ENCODE measurements around the gene SYT12. TPM values are rescaled to one million over a fixed set of nuclear protein-coding genes. Genes with fewer than 3 reads are reported as not detected.

The SYT12 gene
- total and polyA plus RNA-seq, 2 of the 8 experiments (the other 6 are each of a cell fraction or from before 2014, with no cell fraction given), result 1.4 to 3.3 TPM

DNA sequence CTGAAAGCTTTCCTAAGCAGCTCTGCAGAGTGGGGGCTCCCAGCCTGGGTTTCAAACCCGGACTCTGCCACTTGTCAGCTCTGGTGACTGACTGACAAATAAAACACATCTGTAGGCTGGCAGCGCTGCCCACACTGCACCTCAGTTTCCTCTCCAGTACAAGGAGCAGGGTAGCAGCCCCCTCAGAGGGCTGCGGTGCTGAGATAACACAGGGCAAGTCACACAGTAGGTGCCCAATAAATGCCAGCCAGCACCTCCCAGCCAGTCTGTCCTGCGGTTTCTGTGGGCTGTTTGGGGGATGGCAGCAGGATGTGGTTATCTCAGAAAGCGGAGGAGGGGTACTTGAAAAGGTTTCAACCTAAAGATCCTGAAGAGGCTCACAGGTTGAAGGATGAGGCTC, 1.5 kb downstream of the SYT12 start (continued):
- TF ChIP-seq, protein P1, sequence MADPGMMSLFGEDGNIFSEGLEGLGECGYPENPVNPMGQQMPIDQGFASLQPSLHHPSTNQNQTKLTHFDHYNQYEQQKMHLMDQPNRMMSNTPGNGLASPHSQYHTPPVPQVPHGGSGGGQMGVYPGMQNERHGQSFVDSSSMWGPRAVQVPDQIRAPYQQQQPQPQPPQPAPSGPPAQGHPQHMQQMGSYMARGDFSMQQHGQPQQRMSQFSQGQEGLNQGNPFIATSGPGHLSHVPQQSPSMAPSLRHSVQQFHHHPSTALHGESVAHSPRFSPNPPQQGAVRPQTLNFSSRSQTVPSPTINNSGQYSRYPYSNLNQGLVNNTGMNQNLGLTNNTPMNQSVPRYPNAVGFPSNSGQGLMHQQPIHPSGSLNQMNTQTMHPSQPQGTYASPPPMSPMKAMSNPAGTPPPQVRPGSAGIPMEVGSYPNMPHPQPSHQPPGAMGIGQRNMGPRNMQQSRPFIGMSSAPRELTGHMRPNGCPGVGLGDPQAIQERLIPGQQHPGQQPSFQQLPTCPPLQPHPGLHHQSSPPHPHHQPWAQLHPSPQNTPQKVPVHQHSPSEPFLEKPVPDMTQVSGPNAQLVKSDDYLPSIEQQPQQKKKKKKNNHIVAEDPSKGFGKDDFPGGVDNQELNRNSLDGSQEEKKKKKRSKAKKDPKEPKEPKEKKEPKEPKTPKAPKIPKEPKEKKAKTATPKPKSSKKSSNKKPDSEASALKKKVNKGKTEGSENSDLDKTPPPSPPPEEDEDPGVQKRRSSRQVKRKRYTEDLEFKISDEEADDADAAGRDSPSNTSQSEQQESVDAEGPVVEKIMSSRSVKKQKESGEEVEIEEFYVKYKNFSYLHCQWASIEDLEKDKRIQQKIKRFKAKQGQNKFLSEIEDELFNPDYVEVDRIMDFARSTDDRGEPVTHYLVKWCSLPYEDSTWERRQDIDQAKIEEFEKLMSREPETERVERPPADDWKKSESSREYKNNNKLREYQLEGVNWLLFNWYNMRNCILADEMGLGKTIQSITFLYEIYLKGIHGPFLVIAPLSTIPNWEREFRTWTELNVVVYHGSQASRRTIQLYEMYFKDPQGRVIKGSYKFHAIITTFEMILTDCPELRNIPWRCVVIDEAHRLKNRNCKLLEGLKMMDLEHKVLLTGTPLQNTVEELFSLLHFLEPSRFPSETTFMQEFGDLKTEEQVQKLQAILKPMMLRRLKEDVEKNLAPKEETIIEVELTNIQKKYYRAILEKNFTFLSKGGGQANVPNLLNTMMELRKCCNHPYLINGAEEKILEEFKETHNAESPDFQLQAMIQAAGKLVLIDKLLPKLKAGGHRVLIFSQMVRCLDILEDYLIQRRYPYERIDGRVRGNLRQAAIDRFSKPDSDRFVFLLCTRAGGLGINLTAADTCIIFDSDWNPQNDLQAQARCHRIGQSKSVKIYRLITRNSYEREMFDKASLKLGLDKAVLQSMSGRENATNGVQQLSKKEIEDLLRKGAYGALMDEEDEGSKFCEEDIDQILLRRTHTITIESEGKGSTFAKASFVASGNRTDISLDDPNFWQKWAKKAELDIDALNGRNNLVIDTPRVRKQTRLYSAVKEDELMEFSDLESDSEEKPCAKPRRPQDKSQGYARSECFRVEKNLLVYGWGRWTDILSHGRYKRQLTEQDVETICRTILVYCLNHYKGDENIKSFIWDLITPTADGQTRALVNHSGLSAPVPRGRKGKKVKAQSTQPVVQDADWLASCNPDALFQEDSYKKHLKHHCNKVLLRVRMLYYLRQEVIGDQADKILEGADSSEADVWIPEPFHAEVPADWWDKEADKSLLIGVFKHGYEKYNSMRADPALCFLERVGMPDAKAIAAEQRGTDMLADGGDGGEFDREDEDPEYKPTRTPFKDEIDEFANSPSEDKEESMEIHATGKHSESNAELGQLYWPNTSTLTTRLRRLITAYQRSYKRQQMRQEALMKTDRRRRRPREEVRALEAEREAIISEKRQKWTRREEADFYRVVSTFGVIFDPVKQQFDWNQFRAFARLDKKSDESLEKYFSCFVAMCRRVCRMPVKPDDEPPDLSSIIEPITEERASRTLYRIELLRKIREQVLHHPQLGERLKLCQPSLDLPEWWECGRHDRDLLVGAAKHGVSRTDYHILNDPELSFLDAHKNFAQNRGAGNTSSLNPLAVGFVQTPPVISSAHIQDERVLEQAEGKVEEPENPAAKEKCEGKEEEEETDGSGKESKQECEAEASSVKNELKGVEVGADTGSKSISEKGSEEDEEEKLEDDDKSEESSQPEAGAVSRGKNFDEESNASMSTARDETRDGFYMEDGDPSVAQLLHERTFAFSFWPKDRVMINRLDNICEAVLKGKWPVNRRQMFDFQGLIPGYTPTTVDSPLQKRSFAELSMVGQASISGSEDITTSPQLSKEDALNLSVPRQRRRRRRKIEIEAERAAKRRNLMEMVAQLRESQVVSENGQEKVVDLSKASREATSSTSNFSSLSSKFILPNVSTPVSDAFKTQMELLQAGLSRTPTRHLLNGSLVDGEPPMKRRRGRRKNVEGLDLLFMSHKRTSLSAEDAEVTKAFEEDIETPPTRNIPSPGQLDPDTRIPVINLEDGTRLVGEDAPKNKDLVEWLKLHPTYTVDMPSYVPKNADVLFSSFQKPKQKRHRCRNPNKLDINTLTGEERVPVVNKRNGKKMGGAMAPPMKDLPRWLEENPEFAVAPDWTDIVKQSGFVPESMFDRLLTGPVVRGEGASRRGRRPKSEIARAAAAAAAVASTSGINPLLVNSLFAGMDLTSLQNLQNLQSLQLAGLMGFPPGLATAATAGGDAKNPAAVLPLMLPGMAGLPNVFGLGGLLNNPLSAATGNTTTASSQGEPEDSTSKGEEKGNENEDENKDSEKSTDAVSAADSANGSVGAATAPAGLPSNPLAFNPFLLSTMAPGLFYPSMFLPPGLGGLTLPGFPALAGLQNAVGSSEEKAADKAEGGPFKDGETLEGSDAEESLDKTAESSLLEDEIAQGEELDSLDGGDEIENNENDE (IDR thresholded peaks at IDR 0.05; ENCODE audit: insufficient replicate concordance, low read length), result no peak
